Measurements from ENCODE around the gene PER2.
A peak's percentile ranks its signal among the peaks of the same experiment; 100 is the strongest.

The PER2 gene

GRCh38 chr2:238241970-238242369 is 46.4 kb downstream of the PER2 start:
- no peak for DNase-seq (ENCODE audit: low read depth, low spot score)
- H3K4me1 ChIP-seq (ENCODE audit: insufficient read depth, insufficient read length) = peaks cover 11% of the 10 kb centered on the region

GRCh38 chr2:238240757-238241711 is 47.4 kb downstream of the PER2 start:
- Histone ChIP-seq H3K9ac (ENCODE audit: insufficient read length, low read depth) (peak overlapping the region; percentile 75), H3K9me3 (ENCODE audit: insufficient read depth, low read length) (peaks cover 6% of the 10 kb centered on the region; the same call in 1 of the 2 replicates), H3K36me3 (ENCODE audit: insufficient read depth, insufficient read length, low read length) (peaks cover 8% of the 10 kb centered on the region), H3K4me3 (ENCODE audit: insufficient read length, low read depth) (peak overlapping the region; percentile 41), H3K27me3 (ENCODE audit: insufficient read depth, insufficient read length) (peaks cover 39% of the 10 kb centered on the region), H3K4me1 (ENCODE audit: insufficient read depth, insufficient read length) (peaks cover 11% of the 10 kb centered on the region)
- peak; percentile 62 for DNase-seq (ENCODE audit: low read depth, low spot score)
- TF ChIP-seq ZNF274 (IDR thresholded peaks at IDR 0.05; ENCODE audit: low read depth, low read length) = no peak
- no peak for TF ChIP-seq YY1 (IDR thresholded peaks at IDR 0.05; ENCODE audit: insufficient read depth, insufficient read length)
- TF ChIP-seq SUZ12 (IDR thresholded peaks at IDR 0.05; ENCODE audit: extremely low read depth, insufficient read depth, insufficient read length) = no peak

More at GRCh38 chr2:238241970-238242369, 46.4 kb downstream of the PER2 start:
- TF ChIP-seq YY1 (IDR thresholded peaks at IDR 0.05; ENCODE audit: insufficient read depth, insufficient read length) (no peak), ZNF274 (IDR thresholded peaks at IDR 0.05; ENCODE audit: low read depth, low read length) (no peak), SUZ12 (IDR thresholded peaks at IDR 0.05; ENCODE audit: extremely low read depth, insufficient read depth, insufficient read length) (no peak)
- H3K9me3 ChIP-seq (ENCODE audit: insufficient read depth, low read length) = peaks cover 6% of the 10 kb centered on the region; the same call in 1 of the 2 replicates
- H3K27me3 ChIP-seq (ENCODE audit: insufficient read depth, insufficient read length) = peaks cover 39% of the 10 kb centered on the region
- no peak overlapping the region for H3K9ac ChIP-seq (ENCODE audit: insufficient read length, low read depth)
- peaks cover 8% of the 10 kb centered on the region for H3K36me3 ChIP-seq (ENCODE audit: insufficient read depth, insufficient read length, low read length)
- H3K4me3 ChIP-seq (ENCODE audit: insufficient read length, low read depth) = no peak overlapping the region

GRCh38 chr2:238239863-238240756 is 48.3 kb downstream of the PER2 start, which contains the start of gene HES6:
TSS of gene HES6 (minus strand) at chr2:238240038. CDS start at chr2:238239905, 133 bp downstream.
- Histone ChIP-seq H3K4me3 (ENCODE audit: insufficient read length, low read depth) (peak within 1 kb of the TSS; percentile 72), H3K4me1 (ENCODE audit: insufficient read depth, insufficient read length) (peaks cover 11% of the 10 kb centered on the region), H3K27me3 (ENCODE audit: insufficient read depth, insufficient read length) (peaks cover 41% of the 10 kb centered on the region), H3K36me3 (ENCODE audit: insufficient read depth, insufficient read length, low read length) (peaks cover under 1% of the 10 kb centered on the region), H3K9ac (ENCODE audit: insufficient read length, low read depth) (peak within 1 kb of the TSS; percentile 91), H3K9me3 (ENCODE audit: insufficient read depth, low read length) (peaks cover 6% of the 10 kb centered on the region; the same call in 1 of the 2 replicates)
- TF ChIP-seq ZNF274 (IDR thresholded peaks at IDR 0.05; ENCODE audit: low read depth, low read length) (no peak), SUZ12 (IDR thresholded peaks at IDR 0.05; ENCODE audit: extremely low read depth, insufficient read depth, insufficient read length) (no peak), YY1 (IDR thresholded peaks at IDR 0.05; ENCODE audit: insufficient read depth, insufficient read length) (no peak)
- DNase-seq (ENCODE audit: low read depth, low spot score) = peak; percentile 90

- Histone ChIP-seq H3K4me3 (ENCODE audit: insufficient read length, low read depth) (peak overlapping the region; percentile 72), H3K4me1 (ENCODE audit: insufficient read depth, insufficient read length) (peaks cover 11% of the 10 kb centered on the region), H3K9ac (ENCODE audit: insufficient read length, low read depth) (peak overlapping the region; percentile 91), H3K9me3 (ENCODE audit: insufficient read depth, low read length) (peaks cover 6% of the 10 kb centered on the region; the same call in 1 of the 2 replicates), H3K27me3 (ENCODE audit: insufficient read depth, insufficient read length) (peaks cover 41% of the 10 kb centered on the region), H3K36me3 (ENCODE audit: insufficient read depth, insufficient read length, low read length) (no peaks in the 10 kb centered on the region)
- TF ChIP-seq ZNF274 (IDR thresholded peaks at IDR 0.05; ENCODE audit: low read depth, low read length) = no peak
- TF ChIP-seq YY1 (IDR thresholded peaks at IDR 0.05; ENCODE audit: insufficient read depth, insufficient read length) = no peak
- TF ChIP-seq SUZ12 (IDR thresholded peaks at IDR 0.05; ENCODE audit: extremely low read depth, insufficient read depth, insufficient read length) = no peak
- no peak for DNase-seq (ENCODE audit: low read depth, low spot score)
These were observed 48.9 kb downstream of the PER2 start for GRCh38 chr2:238239543-238239862.

- peaks cover 6% of the 10 kb centered on the region; the same call in 1 of the 2 replicates for H3K9me3 ChIP-seq (ENCODE audit: insufficient read depth, low read length)
- H3K27me3 ChIP-seq (ENCODE audit: insufficient read depth, insufficient read length) = peaks cover 41% of the 10 kb centered on the region
- H3K36me3 ChIP-seq (ENCODE audit: insufficient read depth, insufficient read length, low read length) = no peaks in the 10 kb centered on the region
- H3K4me3 ChIP-seq (ENCODE audit: insufficient read length, low read depth) = peak overlapping the region; percentile 72
- H3K4me1 ChIP-seq (ENCODE audit: insufficient read depth, insufficient read length) = peaks cover 11% of the 10 kb centered on the region
- TF ChIP-seq SUZ12 (IDR thresholded peaks at IDR 0.05; ENCODE audit: extremely low read depth, insufficient read depth, insufficient read length) (no peak), ZNF274 (IDR thresholded peaks at IDR 0.05; ENCODE audit: low read depth, low read length) (no peak), YY1 (IDR thresholded peaks at IDR 0.05; ENCODE audit: insufficient read depth, insufficient read length) (no peak)
- no peak for DNase-seq (ENCODE audit: low read depth, low spot score)
- H3K9ac ChIP-seq (ENCODE audit: insufficient read length, low read depth) = peak overlapping the region; percentile 91
These were observed 49.5 kb downstream of the PER2 start for GRCh38 chr2:238238766-238239542.

GRCh38 chr2:238238311-238238765 is 50.1 kb downstream of the PER2 start:
- Histone ChIP-seq H3K4me1 (ENCODE audit: insufficient read depth, insufficient read length) (peaks cover 7% of the 10 kb centered on the region), H3K9me3 (ENCODE audit: insufficient read depth, low read length) (peaks cover 6% of the 10 kb centered on the region; the same call in 1 of the 2 replicates), H3K9ac (ENCODE audit: insufficient read length, low read depth) (peak overlapping the region; percentile 91), H3K27me3 (ENCODE audit: insufficient read depth, insufficient read length) (peaks cover 41% of the 10 kb centered on the region), H3K4me3 (ENCODE audit: insufficient read length, low read depth) (peak overlapping the region; percentile 72), H3K36me3 (ENCODE audit: insufficient read depth, insufficient read length, low read length) (no peaks in the 10 kb centered on the region)
- no peak for DNase-seq (ENCODE audit: low read depth, low spot score)
- TF ChIP-seq SUZ12 (IDR thresholded peaks at IDR 0.05; ENCODE audit: extremely low read depth, insufficient read depth, insufficient read length) = no peak
- TF ChIP-seq YY1 (IDR thresholded peaks at IDR 0.05; ENCODE audit: insufficient read depth, insufficient read length) = no peak
- TF ChIP-seq ZNF274 (IDR thresholded peaks at IDR 0.05; ENCODE audit: low read depth, low read length) = no peak
